ENCODE results near the gene PLEKHG4B. TPM values are rescaled to one million over a fixed set of nuclear protein-coding genes. Genes with fewer than 3 reads are reported as not detected.

Gene PLEKHG4B
- total RNA-seq, 1 donor from 2014 or later: 6.8 TPM

DNA sequence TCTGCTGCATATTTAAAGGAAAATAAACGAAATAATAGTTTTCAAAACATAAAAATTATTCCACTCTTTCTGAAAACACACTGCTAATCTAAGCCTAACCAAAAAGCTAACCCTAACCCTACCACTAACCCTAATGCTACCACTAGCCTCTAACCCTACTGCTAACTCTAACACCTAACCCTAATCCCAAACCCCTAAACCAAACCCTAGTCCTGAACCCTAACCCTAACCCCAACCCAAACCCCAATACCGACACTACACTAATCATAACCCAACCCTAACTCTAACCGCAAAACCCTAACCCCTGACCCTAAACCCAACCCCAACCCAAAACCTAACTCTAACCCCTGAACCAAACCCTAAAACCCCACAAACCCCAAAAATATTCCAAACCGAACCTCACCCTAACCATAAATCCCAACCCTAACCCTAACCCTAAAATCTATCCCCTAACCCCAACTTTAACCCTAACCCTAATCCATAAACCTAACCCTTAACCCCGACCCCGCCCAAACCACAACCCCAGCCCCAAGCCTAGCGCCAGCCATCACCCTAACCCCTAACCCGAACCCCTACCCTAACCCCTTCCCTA, 41.9 kb upstream of the PLEKHG4B start:
- no peak overlapping the region for H3K4me3 Mint-ChIP-seq (ENCODE audit: unreplicated experiment)
- no peaks in the 10 kb centered on the region for H3K36me3 Mint-ChIP-seq (ENCODE audit: low read depth, unreplicated experiment)
- H3K27ac Mint-ChIP-seq (ENCODE audit: unreplicated experiment): no peak overlapping the region
- TF ChIP-seq, protein P1, sequence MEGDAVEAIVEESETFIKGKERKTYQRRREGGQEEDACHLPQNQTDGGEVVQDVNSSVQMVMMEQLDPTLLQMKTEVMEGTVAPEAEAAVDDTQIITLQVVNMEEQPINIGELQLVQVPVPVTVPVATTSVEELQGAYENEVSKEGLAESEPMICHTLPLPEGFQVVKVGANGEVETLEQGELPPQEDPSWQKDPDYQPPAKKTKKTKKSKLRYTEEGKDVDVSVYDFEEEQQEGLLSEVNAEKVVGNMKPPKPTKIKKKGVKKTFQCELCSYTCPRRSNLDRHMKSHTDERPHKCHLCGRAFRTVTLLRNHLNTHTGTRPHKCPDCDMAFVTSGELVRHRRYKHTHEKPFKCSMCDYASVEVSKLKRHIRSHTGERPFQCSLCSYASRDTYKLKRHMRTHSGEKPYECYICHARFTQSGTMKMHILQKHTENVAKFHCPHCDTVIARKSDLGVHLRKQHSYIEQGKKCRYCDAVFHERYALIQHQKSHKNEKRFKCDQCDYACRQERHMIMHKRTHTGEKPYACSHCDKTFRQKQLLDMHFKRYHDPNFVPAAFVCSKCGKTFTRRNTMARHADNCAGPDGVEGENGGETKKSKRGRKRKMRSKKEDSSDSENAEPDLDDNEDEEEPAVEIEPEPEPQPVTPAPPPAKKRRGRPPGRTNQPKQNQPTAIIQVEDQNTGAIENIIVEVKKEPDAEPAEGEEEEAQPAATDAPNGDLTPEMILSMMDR (IDR thresholded peaks at IDR 0.05; ENCODE audit: unreplicated experiment): no peak
- no peaks in the 10 kb centered on the region for H3K9me3 Mint-ChIP-seq (ENCODE audit: unreplicated experiment)
- peaks cover 8% of the 10 kb centered on the region for H3K27me3 Mint-ChIP-seq (ENCODE audit: unreplicated experiment)
- H3K4me1 Mint-ChIP-seq (ENCODE audit: unreplicated experiment): no peaks in the 10 kb centered on the region
- DNase-seq (ENCODE audit: low spot score): no peak

DNA sequence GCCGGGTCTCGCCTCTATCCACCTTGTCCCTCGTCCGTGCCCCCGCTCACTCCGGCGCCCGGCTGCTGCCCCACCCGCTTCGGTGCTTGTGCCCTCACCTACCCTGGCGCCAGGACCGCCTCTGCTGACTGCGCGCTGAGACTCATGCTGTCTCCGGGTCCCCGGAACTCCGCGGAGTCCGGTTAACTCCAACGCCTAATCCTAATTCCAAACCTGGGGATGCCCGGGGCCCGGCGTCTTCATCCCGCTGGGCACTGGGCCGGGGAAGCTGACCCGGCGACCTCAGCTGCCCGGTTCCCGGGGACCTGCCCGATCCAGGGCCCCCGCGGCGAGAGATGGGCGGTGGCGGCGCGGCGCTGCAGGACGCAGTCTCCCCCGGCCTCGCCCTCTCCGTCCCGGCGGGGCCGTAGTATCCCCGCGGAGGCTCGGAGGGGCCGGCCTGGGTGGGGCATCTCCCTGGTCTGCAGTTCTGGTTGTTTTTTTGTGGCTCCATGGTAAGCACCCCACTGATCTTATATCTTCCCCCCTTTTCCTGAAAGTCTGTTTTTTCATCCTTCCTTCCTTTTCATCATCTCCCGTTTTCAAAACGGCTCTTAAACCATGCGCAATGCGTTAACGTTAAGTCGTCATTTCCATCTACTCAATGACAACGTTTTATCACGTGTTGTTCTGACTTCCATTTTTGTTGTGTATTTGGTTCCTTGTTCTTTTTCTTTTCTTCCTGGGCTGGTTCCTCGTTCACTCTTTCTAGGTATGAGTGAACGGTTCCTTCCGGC, 41.1 kb upstream of the PLEKHG4B start:
- no peak for DNase-seq (ENCODE audit: low spot score)
- TF ChIP-seq, protein P1 (IDR thresholded peaks at IDR 0.05; ENCODE audit: unreplicated experiment): no peak
- Mint-ChIP-seq H3K27ac (ENCODE audit: unreplicated experiment) (no peak overlapping the region), H3K9me3 (ENCODE audit: unreplicated experiment) (no peaks in the 10 kb centered on the region), H3K4me3 (ENCODE audit: unreplicated experiment) (no peak overlapping the region), H3K36me3 (ENCODE audit: low read depth, unreplicated experiment) (no peaks in the 10 kb centered on the region), H3K27me3 (ENCODE audit: unreplicated experiment) (peaks cover 10% of the 10 kb centered on the region), H3K4me1 (ENCODE audit: unreplicated experiment) (no peaks in the 10 kb centered on the region)

DNA sequence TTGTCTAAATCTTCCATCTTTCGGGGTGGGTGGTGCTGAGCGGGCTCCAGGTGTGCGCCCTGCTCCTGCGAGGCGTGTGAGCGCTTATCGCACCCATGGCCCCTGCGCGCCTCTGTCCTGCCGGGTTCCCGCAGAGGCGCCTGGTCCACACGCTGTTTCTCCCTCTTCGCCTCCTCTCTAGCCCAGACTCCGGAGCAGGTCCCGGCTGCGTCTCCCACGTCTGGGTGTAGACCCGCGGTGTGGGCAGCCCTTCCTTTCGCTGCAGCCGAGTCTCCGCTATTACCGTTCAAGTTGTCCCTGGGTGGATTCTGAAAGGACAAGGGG, 40.5 kb upstream of the PLEKHG4B start:
- Mint-ChIP-seq H3K9me3 (ENCODE audit: unreplicated experiment) (no peaks in the 10 kb centered on the region), H3K27me3 (ENCODE audit: unreplicated experiment) (peaks cover 11% of the 10 kb centered on the region), H3K4me3 (ENCODE audit: unreplicated experiment) (no peak overlapping the region), H3K27ac (ENCODE audit: unreplicated experiment) (no peak overlapping the region), H3K4me1 (ENCODE audit: unreplicated experiment) (no peaks in the 10 kb centered on the region), H3K36me3 (ENCODE audit: low read depth, unreplicated experiment) (no peaks in the 10 kb centered on the region)
- TF ChIP-seq, protein P1 (IDR thresholded peaks at IDR 0.05; ENCODE audit: unreplicated experiment): no peak
- no peak for DNase-seq (ENCODE audit: low spot score)

DNA sequence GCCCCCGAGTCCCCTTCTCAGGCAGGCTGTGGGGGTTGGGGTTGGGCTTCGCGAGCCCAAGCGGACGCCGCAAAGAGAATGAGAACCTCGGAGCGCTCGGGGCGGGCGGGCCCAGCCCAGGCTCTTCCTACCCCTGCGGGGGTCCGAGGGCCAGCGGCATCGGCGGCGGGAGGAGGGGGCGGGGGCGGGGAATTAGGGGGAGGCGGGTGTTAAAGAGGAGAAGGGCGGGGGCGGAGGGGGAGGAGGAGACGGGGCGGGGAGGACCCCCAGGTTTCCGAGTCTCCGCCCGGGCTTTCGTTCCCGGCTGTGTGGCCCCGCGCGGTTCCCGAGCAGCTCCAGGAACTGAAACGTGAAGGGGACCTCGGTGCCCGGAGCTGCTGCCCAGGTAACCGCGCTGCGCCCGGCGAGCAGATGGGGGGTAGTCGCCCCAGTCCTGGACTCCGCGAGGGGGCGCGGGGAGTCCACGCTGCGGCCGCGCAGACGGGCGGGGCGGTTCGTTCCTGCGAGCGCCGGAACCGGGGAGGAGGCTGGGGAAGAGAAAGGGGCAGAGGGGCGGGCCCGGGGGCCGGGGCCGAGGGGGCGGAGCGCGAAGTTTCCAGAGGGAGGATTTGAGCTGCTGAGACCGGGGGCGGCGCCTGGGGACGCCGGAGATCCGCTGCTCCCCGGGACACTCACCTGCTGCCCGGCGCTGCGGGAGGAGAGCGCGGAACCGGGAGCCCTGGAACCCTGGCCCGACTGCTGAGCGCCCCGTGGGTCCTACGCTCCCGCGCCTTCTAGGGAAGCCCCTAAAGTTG, 38.4 kb upstream of the PLEKHG4B start:
- Mint-ChIP-seq H3K27me3 (ENCODE audit: unreplicated experiment) (peaks cover 9% of the 10 kb centered on the region), H3K36me3 (ENCODE audit: low read depth, unreplicated experiment) (no peaks in the 10 kb centered on the region), H3K4me1 (ENCODE audit: unreplicated experiment) (no peaks in the 10 kb centered on the region), H3K9me3 (ENCODE audit: unreplicated experiment) (no peaks in the 10 kb centered on the region), H3K4me3 (ENCODE audit: unreplicated experiment) (no peak overlapping the region), H3K27ac (ENCODE audit: unreplicated experiment) (no peak overlapping the region)
- peak; percentile 56 for DNase-seq (ENCODE audit: low spot score)
- TF ChIP-seq, protein P1 (IDR thresholded peaks at IDR 0.05; ENCODE audit: unreplicated experiment): no peak
